Gastroesophageal sphincter (tissue), 4 donors: ENCODE results near the gene ARF1. TPM values are rescaled to one million over a fixed set of nuclear protein-coding genes. Genes with fewer than 3 reads are reported as not detected.

Experiments used
- ATAC-seq: fragments of 150-250 bp; one replicate; pipeline ENCODE4 v1.9.1; 2016; ENCODE audit warnings: mild to moderate bottlenecking, moderate library complexity
- H3K27ac ChIP-seq, 4 donors: fragments of 200-600 bp; sonication (generic) in 3 of 4; 1 replicate in 3 of 4; 2 replicates in 1 of 4; pipeline ENCODE4 v1.5.1; 2016 to 2019
- H3K27me3 ChIP-seq: fragments of 200-600 bp; sonication (generic); one replicate; pipeline ENCODE4 v1.5.1; 2019
- H3K36me3 ChIP-seq, 2 donors: fragments of 200-600 bp; sonication (generic); one replicate each; pipeline ENCODE4 v1.5.1; 2019; ENCODE audit warnings: control low read depth in 1 of 2
- H3K4me1 ChIP-seq, 3 donors: fragments of 200-600 bp; sonication (generic); 1 replicate in 2 of 3; 2 replicates in 1 of 3; pipeline ENCODE4 v1.5.1; 2016 to 2019; ENCODE audit warnings: control low read depth in 2 of 3
- H3K4me3 ChIP-seq, 2 donors: fragments of 200-600 bp; sonication (generic); one replicate each; pipeline ENCODE4 v1.5.1; 2019; ENCODE audit warnings: mild to moderate bottlenecking in 1 of 2, moderate library complexity in 1 of 2
- H3K9me3 ChIP-seq, 3 donors: fragments of 200-600 bp; sonication (generic); one replicate each; pipeline ENCODE4 v1.5.1; 2017 to 2019; ENCODE audit warnings: control low read depth in 2 of 3
- CTCF ChIP-seq, 4 experiments: fragments of 200-600 bp in 2 of 4; fragments of 450-650 bp in 2 of 4; sonication (generic) in 1 of 4; IDR thresholded peaks; one replicate each; pipeline ENCODE4 v1.5.1; 2017 to 2019; ENCODE audit warnings: antibody characterized with exemption in 4 of 4, mild to moderate bottlenecking in 2 of 4, moderate library complexity in 2 of 4
- EP300 ChIP-seq: sonication (generic); formaldehyde crosslinking; IDR thresholded peaks from one replicate; pipeline ENCODE4 v1.6.1; 2017; ENCODE audit warnings: antibody characterized with exemption, mild to moderate bottlenecking
- POLR2A ChIP-seq, 2 donors: fragments of 450-650 bp; IDR thresholded peaks; one replicate each; pipeline ENCODE4 v1.6.1; 2017; ENCODE audit warnings: antibody characterized with exemption in 2 of 2, mild to moderate bottlenecking in 2 of 2, moderate library complexity in 1 of 2
- POLR2AphosphoS5 ChIP-seq: sonication (generic); formaldehyde crosslinking; IDR thresholded peaks from one replicate; pipeline ENCODE4 v1.6.1; 2017; ENCODE audit warnings: antibody characterized with exemption
- WGBS, 2 donors: methylation state at CpG; one replicate each; pipeline ENCODE4 v1.1.5; 2018; ENCODE audit warnings: low coverage in 1 of 2; 5-methylcytosine and 5-hydroxymethylcytosine counted together
- total RNA-seq, 4 donors: library from RNA; depleted of rRNA; stranded (reverse); fragments of >200 nt; gene quantifications; one replicate each; pipeline ENCODE4 v1.1.0, GENCODE V29; 2016

ARF1 gene
- total RNA-seq, 4 donors from 2014 or later, result 256 to 385 (median 303) TPM

- H3K4me3 ChIP-seq, result no peak overlapping the region
- no peak for ATAC-seq
- peaks cover 0 to 86% (median 65%) of the 10 kb centered on the region in 3 donors for H3K4me1 ChIP-seq
- H3K27ac ChIP-seq, result peak overlapping the region in 1 of 4 donors; percentile 13
- peaks cover 0 to 15% (median 0%) of the 10 kb centered on the region in 3 donors for H3K9me3 ChIP-seq
- H3K36me3 ChIP-seq, result peaks cover 0 to 27% of the 10 kb centered on the region in 2 donors
- WGBS, 2 donors, result 0% methylated on average over 1 of the region's 2 CpGs
- no peak for TF ChIP-seq CTCF (IDR thresholded peaks at IDR 0.05)
- no peak for TF ChIP-seq EP300
- no peak for TF ChIP-seq POLR2A (IDR thresholded peaks at IDR 0.05)
- TF ChIP-seq POLR2AphosphoS5, result no peak
- no peaks in the 10 kb centered on the region for H3K27me3 ChIP-seq
Measured at GRCh38 chr1:228090613-228091081, 8.1 kb downstream of the ARF1 start.

- Histone ChIP-seq H3K9me3 (peaks cover 0 to 15% (median 0%) of the 10 kb centered on the region in 3 donors), H3K4me3 (no peak overlapping the region), H3K4me1 (peaks cover 0 to 86% (median 62%) of the 10 kb centered on the region in 3 donors), H3K27ac (no peak overlapping the region), H3K27me3 (no peaks in the 10 kb centered on the region), H3K36me3 (peaks cover 0 to 31% of the 10 kb centered on the region in 2 donors)
- no peak for ATAC-seq
- WGBS, 2 donors, result 55 to 62% methylated on average over 4 of the region's 4 CpGs
- TF ChIP-seq POLR2AphosphoS5 (no peak), CTCF (IDR thresholded peaks at IDR 0.05) (no peak), POLR2A (IDR thresholded peaks at IDR 0.05) (no peak), EP300 (no peak)
Measured at GRCh38 chr1:228091084-228091483, 8.6 kb downstream of the ARF1 start.

GRCh38 chr1:228092342-228093049 lies 10.0 kb downstream of the ARF1 start:
- ATAC-seq, result no peak
- no peaks in the 10 kb centered on the region for H3K27me3 ChIP-seq
- H3K36me3 ChIP-seq, result peaks cover 0 to 45% of the 10 kb centered on the region in 2 donors
- no peak overlapping the region for H3K4me3 ChIP-seq
- peaks cover 0 to 86% (median 52%) of the 10 kb centered on the region in 3 donors for H3K4me1 ChIP-seq
- TF ChIP-seq POLR2A (IDR thresholded peaks at IDR 0.05), result no peak
- TF ChIP-seq POLR2AphosphoS5, result no peak
- TF ChIP-seq CTCF (IDR thresholded peaks at IDR 0.05), result no peak
- TF ChIP-seq EP300, result no peak
- H3K9me3 ChIP-seq, result peaks cover 0 to 15% (median 0%) of the 10 kb centered on the region in 3 donors
- WGBS, 2 donors, result 82 to 96% methylated on average over 4 to 5 of the region's 11 CpGs
- no peak overlapping the region for H3K27ac ChIP-seq

- Histone ChIP-seq H3K36me3 (peaks cover 0 to 53% of the 10 kb centered on the region in 2 donors), H3K27me3 (no peaks in the 10 kb centered on the region), H3K4me3 (no peak overlapping the region), H3K9me3 (peaks cover 0 to 15% (median 0%) of the 10 kb centered on the region in 3 donors), H3K27ac (no peak overlapping the region), H3K4me1 (peaks cover 0 to 79% (median 44%) of the 10 kb centered on the region in 3 donors)
- TF ChIP-seq CTCF (IDR thresholded peaks at IDR 0.05), result no peak
- TF ChIP-seq POLR2A (IDR thresholded peaks at IDR 0.05), result no peak
- WGBS, 2 donors, result 96 to 98% methylated on average over 6 to 7 of the region's 20 CpGs
- ATAC-seq, result no peak
Measured at GRCh38 chr1:228093050-228093906, 10.8 kb downstream of the ARF1 start.
